HepG2 (cell line): Measurements from ENCODE around the gene TIPIN. TPM values are rescaled to one million over a fixed set of nuclear protein-coding genes. Genes with fewer than 3 reads are reported as not detected.

Experiments
- ARNTL ChIP-seq: sonication (generic); formaldehyde crosslinking; IDR thresholded peaks from 2 replicates; pipeline ENCODE4 v1.4.0; 2020; ENCODE audit warnings: mild to moderate bottlenecking, missing genetic modification reagents
- ATF1 ChIP-seq: IDR thresholded peaks from 2 replicates; pipeline ENCODE4 v1.6.1; 2016; ENCODE audit warnings: mild to moderate bottlenecking, control low read depth
- ATF7 ChIP-seq, 2 experiments: fragments of 450-650 bp in 1 of 2; sonication (generic) in 1 of 2; formaldehyde crosslinking in 1 of 2; IDR thresholded peaks; 2 replicates each; pipeline versions ENCODE4 v1.4.0 to v1.6.1; 2016 to 2020; ENCODE audit warnings: antibody characterized with exemption in 1 of 2, mild to moderate bottlenecking in 1 of 2, missing genetic modification reagents in 1 of 2
- BCL3 ChIP-seq: sonication (generic); formaldehyde crosslinking; IDR thresholded peaks from 2 replicates; pipeline ENCODE4 v1.5.1; 2020; ENCODE audit warnings: mild to moderate bottlenecking, missing genetic modification reagents, moderate library complexity
- DMAP1 ChIP-seq: IDR thresholded peaks from 2 replicates; pipeline ENCODE4 v1.6.1; 2016
- GZF1 ChIP-seq: sonication (generic); formaldehyde crosslinking; IDR thresholded peaks from 2 replicates; pipeline ENCODE4 v1.5.1; 2020; ENCODE audit warnings: mild to moderate bottlenecking, missing genetic modification reagents
- KDM2A ChIP-seq: sonication (generic); formaldehyde crosslinking; IDR thresholded peaks from 2 replicates; pipeline ENCODE4 v1.4.0; 2020; ENCODE audit warnings: low read depth, missing genetic modification reagents, borderline replicate concordance
- KMT2A ChIP-seq: sonication (generic); formaldehyde crosslinking; IDR thresholded peaks from 2 replicates; pipeline ENCODE4 v1.4.0; 2020; ENCODE audit warnings: missing genetic modification reagents
- MEIS1 ChIP-seq: sonication (generic); formaldehyde crosslinking; IDR thresholded peaks from 2 replicates; pipeline ENCODE4 v1.9.0; 2021; ENCODE audit warnings: mild to moderate bottlenecking, missing genetic modification reagents, moderate library complexity, borderline replicate concordance
- MIXL1 ChIP-seq: IDR thresholded peaks from 2 replicates; pipeline ENCODE4 v1.6.1; 2016
- MXD1 ChIP-seq: sonication (generic); formaldehyde crosslinking; IDR thresholded peaks from 2 replicates; pipeline ENCODE4 v1.4.0; 2020; ENCODE audit warnings: mild to moderate bottlenecking, missing genetic modification reagents
- MYPOP ChIP-seq: sonication (generic); formaldehyde crosslinking; IDR thresholded peaks from 2 replicates; pipeline ENCODE4 v1.8.1; 2023; ENCODE audit warnings: mild to moderate bottlenecking, moderate library complexity, missing genetic modification reagents
- NFKB2 ChIP-seq: sonication (generic); formaldehyde crosslinking; IDR thresholded peaks from 2 replicates; pipeline ENCODE4 v1.4.0; 2020; ENCODE audit warnings: missing genetic modification reagents, borderline replicate concordance
- RAD21 ChIP-seq: fragments of 450-650 bp; formaldehyde crosslinking; IDR thresholded peaks from 2 replicates; pipeline ENCODE4 v1.5.0; 2020; ENCODE audit warnings: mild to moderate bottlenecking
- RBFOX2 ChIP-seq: fragments of 200-400 bp; formaldehyde crosslinking; IDR thresholded peaks from 2 replicates; pipeline ENCODE4 v1.6.1; 2017; ENCODE audit warnings: low read depth, mild to moderate bottlenecking, low read length
- UBTF ChIP-seq: sonication (generic); formaldehyde crosslinking; IDR thresholded peaks from 2 replicates; pipeline ENCODE4 v1.4.0; 2020; ENCODE audit warnings: mild to moderate bottlenecking, missing genetic modification reagents
- ZNF446 ChIP-seq: sonication (generic); formaldehyde crosslinking; IDR thresholded peaks from 2 replicates; pipeline ENCODE4 v1.5.0; 2020; ENCODE audit warnings: mild to moderate bottlenecking, missing genetic modification reagents
- ZNF574 ChIP-seq: sonication (generic); formaldehyde crosslinking; IDR thresholded peaks from 2 replicates; pipeline ENCODE4 v1.4.0; 2020; ENCODE audit warnings: missing genetic modification reagents
- ZNF607 ChIP-seq: sonication (generic); formaldehyde crosslinking; IDR thresholded peaks from 2 replicates; pipeline ENCODE4 v1.5.1; 2020; ENCODE audit warnings: missing genetic modification reagents, mild to moderate bottlenecking, borderline replicate concordance
- ZNF792 ChIP-seq: IDR thresholded peaks from 2 replicates; pipeline ENCODE4 v1.6.1; 2016
- polyA plus RNA-seq, 8 experiments: library from polyadenylated mRNA; depleted of rRNA in 3 of 8; stranded (reverse) in 7 of 8; unstranded in 1 of 8; fragments of >200 nt; fragmentation: Illumina TruSeq in 4 of 8; extraction: Trizol in 4 of 8; gene quantifications; 2 replicates each; pipeline versions ENCODE4 v1.2.1 to v1.2.3, GENCODE V29; 2011 to 2016; ENCODE audit warnings: low read depth in 4 of 8, missing spikeins in 1 of 8, mixed read lengths in 1 of 8; ENCODE audit not compliant: insufficient read depth in 1 of 8
- total RNA-seq, 5 experiments: library from RNA; depleted of rRNA; stranded (reverse); fragments of >200 nt; fragmentation: Illumina TruSeq; extraction: Trizol; gene quantifications; 2 replicates each; pipeline ENCODE4 v1.2.3, GENCODE V29; 2016; ENCODE audit warnings: low read depth in 1 of 5

TIPIN gene
- total and polyA plus RNA-seq, 2 of the 13 experiments (the other 11 are each of a cell fraction or from before 2014, with no cell fraction given) = 2.7 to 28.6 TPM

- 0 out of 2 replicates have a peak, but pooled peaks have one; percentile 62 for TF ChIP-seq BCL3 (CRISPR knock-in tag)
- 0 out of 2 replicates have a peak, but pooled peaks have one; percentile 32 for TF ChIP-seq ZNF792
- peak; percentile 30; the same call in 1 of the 2 replicates for TF ChIP-seq UBTF (CRISPR knock-in tag)
- 0 out of 2 replicates have a peak, but pooled peaks have one; percentile 22 for TF ChIP-seq ARNTL (CRISPR knock-in tag)
- TF ChIP-seq MYPOP (CRISPR knock-in tag) = peak; percentile 40; the same call in 1 of the 2 replicates
- TF ChIP-seq RBFOX2 = peak; percentile 12; the same call in 1 of the 2 replicates
- TF ChIP-seq KDM2A (CRISPR knock-in tag) = 0 out of 2 replicates have a peak, but pooled peaks have one; percentile 51
- TF ChIP-seq KMT2A (CRISPR knock-in tag) = 0 out of 2 replicates have a peak, but pooled peaks have one; percentile 55
- 0 out of 2 replicates have a peak, but pooled peaks have one; percentile 60 for TF ChIP-seq ZNF446
- TF ChIP-seq ZNF574 (CRISPR knock-in tag) = peak; percentile 11; the same call in 1 of the 2 replicates
- TF ChIP-seq NFKB2 (CRISPR knock-in tag) = peak; percentile 29; the same call in 1 of the 2 replicates
- peak; percentile 42; the same call in 1 of the 2 replicates for TF ChIP-seq ZNF607 (CRISPR knock-in tag)
- TF ChIP-seq DMAP1 = peak; percentile 66; the same call in 1 of the 2 replicates
- peak; percentile 19; the same call in 1 of the 2 replicates for TF ChIP-seq ATF1
- no peak for TF ChIP-seq ATF7 (IDR thresholded peaks at IDR 0.05)
- TF ChIP-seq ATF7 (CRISPR knock-in tag; IDR thresholded peaks at IDR 0.05) = no peak
- TF ChIP-seq RAD21 (CRISPR knock-in tag) = no peak
- 0 out of 2 replicates have a peak, but pooled peaks have one; percentile 19 for TF ChIP-seq MIXL1 (CRISPR knock-in tag)
- TF ChIP-seq MEIS1 = 0 out of 2 replicates have a peak, but pooled peaks have one; percentile 47
- TF ChIP-seq GZF1 = 0 out of 2 replicates have a peak, but pooled peaks have one; percentile 16
- TF ChIP-seq MXD1 (CRISPR knock-in tag) = peak; percentile 32; the same call in 1 of the 2 replicates
Observed at GRCh38 chr15:66387163-66388042, 30.9 kb upstream of the TIPIN start (continued).
